Measurements from ENCODE around the gene AP1M1.

AP1M1 gene

DNA sequence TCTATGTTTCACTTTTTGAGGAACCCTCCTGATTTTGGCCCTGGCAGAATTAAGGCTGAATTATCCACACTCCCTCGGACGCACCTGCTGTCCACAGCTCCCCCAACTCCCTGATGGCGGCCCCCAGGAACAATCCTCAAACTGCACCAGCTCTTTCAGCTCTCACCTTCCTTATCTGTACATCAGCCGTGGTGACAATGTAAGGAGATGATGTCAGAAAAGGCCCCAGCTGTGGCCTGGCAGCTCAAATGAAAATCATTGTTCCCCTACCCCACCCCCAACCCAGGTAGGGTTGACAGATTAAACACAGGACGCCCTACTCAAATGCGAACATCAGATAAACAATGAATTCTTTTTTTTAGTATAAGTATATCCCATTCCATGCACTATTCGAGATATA, 91.9 kb downstream of the AP1M1 start:
- in situ Hi-C loops (cut with MboI; ENCODE audit: low sequenced_read_pairs): no loop called here

GRCh38 chr19:16290692-16291091, 93.0 kb downstream of the AP1M1 start:
- in situ Hi-C loops (cut with MboI; ENCODE audit: low sequenced_read_pairs): no loop called here

DNA sequence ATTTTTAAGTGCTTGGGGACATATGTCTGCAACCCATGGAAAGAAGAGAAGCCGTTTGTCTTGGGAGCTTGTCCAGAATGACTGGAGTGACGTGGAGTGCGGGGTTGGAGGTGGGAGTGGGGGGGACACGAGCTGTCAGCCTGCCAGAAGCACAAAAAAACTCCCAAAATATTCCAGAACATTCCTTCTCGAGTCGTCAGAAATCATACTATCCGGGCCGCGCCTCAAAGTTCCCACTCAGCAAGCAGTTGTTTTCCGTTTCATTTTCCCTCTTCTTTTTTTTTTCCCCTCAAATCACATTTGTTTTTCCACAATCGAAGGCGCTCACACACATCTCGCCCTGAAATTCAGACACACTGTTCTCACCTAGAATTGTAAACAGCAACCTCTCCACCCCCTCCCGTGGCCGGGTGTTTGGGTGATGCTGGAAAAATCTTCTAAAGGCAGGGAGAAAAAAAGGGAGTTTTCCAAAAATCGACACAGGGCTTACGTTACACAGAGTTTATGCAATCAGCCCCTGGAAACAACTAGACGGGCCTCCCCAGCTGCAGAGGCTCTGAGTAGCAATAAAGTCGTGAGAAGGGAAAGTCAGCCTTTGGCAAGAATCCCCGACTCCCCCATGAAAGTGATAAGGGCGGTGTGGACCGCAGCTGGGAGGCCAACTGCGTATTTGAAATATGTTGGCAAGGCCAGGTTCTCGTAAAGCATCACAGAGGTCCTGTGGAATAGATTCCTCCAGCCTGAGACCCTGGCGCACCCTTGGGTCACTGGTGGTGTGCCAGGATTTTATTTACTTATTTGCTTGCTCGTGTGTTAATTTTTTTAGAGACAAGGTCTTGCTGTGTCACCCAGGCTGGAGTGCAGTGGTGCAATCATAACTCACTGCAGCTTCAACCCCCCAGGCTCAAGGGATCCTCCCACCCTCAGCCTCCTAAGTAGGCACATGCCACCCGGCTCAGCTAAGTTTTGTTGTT, 95.7 kb downstream of the AP1M1 start:
- in situ Hi-C loops (cut with MboI; ENCODE audit: low sequenced_read_pairs): no loop called here

- in situ Hi-C loops (cut with MboI; ENCODE audit: low sequenced_read_pairs): no loop called here
These were observed 97.3 kb downstream of the AP1M1 start for GRCh38 chr19:16295057-16295456.
